GM19397 (cell line): Measurements from ENCODE around the gene ANKRD22.

Source experiments
- ATAC-seq: cut with Tn5 transposase; IDR thresholded peaks from one replicate; pipeline ENCODE4 v1.9.1; 2021; ENCODE audit warnings: mild to moderate bottlenecking, moderate library complexity; ENCODE audit not compliant: unreplicated experiment

The ANKRD22 gene

DNA sequence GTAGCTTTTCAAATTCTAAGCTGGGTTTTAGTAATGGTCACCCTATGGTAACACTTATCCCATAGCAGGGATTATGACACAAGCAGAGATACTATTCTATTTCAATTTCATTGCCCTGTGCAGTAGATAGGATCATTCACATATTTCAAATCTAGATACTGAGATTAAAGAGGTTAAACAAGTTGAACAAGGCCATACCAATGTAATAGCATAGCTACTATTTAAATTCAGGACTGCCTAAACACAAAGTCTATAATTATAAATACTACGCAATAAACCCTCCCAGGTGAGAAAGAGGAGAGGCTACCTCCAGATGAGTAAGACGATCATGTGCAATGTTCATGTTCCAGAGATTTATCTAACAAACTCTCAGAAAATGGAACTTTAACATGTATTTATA is 48.0 kb downstream of the ANKRD22 start:
- no peak for ATAC-seq

DNA sequence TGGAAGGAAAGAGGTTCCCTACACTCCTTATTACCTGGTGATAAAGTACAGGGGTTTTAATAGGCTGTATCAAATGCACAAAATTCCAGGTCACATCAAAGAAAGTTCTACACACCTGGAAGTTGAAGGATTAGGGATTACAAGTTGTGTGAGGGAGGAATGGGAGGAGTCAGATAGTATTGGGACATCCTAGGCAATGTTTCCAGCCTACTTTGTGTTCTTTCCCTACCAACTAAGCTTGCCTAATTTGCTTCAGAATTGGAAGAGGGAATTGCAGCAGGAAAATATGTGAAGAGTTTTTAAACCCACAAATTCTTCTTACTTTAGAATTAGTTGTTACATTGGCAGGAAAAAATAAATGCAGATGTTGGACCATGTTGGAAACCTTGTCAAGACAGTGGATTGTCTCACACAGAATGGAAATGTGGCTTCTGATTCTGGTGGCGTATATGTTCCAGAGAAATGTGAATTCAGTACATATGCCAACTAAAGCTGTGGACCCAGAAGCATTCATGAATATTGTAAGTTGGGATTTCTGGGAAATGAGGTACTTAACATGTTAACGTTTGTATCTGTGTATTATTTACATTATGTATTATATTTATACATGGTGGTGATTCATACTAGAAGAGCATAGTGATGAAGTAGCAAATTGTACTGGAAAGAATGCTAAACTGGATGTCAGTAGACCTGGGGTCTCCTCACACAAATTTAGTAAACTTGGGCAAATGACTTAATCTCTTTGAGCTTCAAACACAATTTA is 48.9 kb downstream of the ANKRD22 start, which contains the start of gene LIPM:
Gene LIPM, plus strand, starts transcription at position 208 of the 763 bp plus-strand sequence. Its CDS starts 167 bp downstream, at position 375.
- no peak for ATAC-seq

DNA sequence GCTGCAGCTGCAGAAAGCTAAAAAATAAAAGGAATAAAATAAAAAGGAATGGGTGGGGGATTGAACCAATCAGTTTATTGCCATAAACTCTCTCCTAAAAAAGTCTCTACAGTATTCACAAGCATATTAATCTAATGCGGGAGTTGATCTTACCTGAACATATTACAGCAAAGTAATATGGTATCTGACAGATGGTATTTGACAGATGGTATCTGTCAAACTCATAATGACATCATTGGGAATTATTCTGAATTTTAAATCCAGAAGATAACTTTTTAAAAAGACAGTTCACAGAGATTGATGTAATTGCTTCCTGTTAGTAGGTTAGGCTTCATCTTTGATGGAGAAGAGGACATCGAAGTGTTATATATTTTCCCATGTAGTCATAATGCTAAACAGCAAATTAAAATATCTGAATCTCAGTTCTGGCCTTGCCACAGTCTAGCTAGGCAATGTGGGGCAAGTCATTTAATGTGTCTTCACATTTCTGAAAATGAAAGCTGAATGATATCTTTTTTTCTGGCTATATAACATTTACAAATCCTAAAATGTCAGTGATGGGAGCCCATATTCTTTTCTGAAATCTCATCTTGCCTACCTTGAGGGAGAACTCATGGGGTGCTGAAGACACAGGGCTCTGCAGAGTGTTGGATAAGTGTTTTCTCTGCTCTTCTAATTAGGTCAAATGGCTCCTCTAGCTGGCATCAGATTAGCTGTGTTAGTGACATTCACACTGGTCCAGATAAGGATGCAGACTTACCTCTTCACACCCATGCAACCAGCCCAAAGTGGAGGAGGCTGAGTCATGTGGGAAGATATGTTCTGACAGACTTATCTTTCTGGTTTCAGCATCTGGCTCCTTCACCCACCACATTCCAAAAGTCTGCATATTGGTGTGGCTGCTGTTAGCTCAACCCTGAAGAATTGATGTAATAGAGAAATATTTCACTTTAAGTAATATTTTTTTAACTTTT is 51.2 kb downstream of the ANKRD22 start:
- ATAC-seq, result no peak

DNA sequence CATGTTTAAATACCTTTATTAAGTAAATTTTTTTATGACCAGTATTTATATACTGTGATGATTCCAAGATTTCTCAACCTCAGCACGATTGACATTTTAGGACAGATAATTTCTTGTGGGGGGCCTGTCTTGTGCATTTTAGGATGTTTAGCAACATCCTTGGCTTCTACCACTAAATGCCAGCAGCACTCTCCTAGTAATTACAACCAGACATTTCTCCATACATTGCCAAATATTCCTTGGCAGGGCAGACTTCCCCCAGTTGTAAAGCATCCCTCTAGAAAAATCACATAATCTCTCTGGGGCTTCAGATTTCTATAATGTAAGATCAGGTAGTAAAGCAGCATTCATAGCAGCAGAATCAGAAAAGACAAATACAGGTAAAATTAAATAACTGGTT is 56.9 kb downstream of the ANKRD22 start:
- ATAC-seq, result no peak

DNA sequence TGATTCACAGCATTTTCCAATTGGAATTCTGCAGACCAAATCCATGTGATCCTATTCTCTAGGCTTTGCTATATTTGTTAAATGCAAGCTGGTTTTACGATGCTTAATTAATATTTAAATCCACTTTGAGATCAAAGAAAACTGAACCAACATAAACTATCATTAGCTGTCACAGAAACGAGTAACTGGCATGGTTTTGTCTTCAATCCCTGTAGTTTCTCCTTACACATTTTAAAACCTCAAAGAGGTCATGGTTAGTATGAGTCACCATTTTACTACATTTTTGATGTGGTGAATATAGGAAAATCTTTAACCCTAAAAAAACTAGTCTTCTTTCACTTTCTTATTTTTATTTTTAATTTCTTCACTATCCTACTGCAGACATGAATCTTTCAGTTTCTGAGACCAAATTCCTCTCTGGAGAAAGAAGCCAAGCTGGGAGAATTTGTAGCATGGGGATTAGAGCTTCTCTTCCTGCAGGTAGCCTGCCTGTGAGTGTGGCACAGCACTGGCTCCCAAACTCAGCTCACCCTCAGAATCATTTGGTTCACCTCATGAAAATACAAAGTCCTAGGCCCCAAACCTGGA is 57.8 kb downstream of the ANKRD22 start:
- no peak for ATAC-seq

DNA sequence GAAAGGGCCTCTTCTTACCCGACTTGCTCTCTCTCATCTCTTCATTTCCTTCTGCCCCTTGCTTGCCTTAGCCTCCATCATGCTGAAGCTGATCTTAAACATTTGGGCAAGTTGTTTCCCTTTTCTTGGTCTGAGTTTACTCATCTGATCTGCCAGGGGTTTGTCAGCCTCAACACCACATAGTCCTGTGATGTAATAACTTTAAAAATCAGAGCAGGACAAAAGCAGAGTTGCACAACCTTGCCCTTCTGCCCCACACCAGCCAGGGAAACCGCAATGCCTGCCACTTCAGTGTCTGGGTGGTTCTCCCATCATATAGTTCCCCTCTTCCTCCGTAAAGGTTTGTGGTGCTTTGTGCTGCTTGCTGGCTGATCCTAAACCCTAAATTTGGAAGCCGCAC is 59.0 kb downstream of the ANKRD22 start:
- no peak for ATAC-seq

DNA sequence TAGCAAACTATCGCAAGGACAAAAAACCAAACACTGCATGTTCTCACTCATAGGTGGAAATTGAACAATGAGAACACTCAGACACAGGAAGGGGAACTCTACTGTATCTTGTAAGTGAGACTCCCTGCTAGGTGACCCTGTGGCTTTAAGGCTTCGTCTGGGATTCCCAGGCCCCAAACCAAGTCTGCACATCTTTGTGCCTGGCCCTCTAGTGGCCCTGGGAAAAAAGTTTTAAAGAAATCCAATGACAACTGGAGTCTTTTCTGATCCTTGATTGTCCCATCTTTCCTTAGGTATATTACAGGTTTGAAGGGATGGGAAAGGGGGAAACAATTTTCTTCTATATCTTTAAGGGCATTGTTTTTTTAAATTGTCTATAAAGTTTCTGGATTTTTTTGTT is 59.7 kb downstream of the ANKRD22 start:
- ATAC-seq, result no peak

DNA sequence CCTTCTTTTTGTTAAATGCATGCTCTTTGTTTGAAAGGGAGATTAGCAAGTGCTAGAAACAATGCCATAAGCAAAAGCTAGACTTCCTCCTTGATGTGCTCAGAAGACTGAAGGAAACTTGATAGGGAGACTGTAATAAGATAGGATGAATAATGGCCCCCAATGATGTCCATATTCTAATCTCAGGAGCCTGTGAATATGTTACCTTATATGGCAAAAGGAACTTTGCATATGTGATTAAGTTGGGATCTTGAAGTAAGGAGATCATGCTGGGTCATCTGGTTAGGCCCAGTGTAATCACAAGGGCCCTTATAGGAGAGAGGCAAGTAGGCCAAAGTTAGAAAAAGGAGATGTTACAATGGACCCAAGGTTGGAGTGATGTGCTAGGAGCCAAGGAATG is 62.7 kb downstream of the ANKRD22 start:
- no peak for ATAC-seq

DNA sequence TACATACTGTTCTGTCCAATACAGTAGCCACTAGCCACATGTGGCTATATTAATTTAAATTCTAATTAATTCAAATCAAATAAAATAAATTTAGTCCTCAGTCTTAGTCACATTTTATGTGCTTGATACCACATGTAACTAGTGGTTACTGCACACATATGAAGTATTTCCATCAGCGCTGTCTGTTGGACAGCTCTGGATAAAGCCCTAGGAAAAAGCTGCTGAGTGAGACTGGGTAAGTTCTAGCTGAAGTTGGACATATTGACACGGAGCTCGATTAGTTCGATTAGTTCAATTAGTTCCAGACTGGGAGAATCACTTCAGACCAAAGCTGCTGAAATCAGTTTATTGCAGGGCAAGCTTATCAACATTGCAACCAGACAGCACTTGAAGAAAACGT is 64.2 kb downstream of the ANKRD22 start:
- ATAC-seq, result no peak

DNA sequence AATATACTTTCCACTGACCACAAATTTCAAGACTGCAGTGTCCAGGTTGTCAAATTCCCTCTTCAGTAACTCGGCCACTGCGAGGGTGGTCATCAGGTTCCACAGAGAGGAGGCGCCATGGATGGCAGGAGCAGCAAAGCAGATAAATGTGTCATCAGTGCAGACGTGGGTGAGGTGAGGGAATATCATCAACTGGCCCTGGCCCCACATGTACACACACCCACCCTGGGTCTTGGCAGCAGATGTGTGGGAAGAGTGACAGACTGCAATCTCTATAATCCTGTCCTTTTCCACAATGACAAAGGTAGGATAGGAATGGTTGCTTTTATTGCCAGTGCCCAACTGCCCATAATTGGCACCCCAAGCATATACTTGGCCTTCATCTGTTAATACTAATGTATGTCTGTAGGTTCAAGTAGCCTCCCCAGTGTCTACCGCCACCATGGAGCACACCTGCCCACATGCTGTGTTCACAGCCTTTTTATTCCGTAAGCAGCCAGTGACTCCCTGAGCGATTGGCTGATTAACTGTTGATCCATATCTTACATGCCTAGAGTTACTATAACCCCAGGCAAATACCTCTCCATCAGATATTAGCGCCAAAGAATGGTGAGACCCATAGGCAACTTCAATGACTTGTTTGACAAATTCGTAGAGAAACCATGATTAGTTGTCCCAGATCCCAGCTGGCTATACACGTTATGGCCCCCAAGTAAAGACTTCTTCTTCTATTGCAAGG is 65.4 kb downstream of the ANKRD22 start:
- no peak for ATAC-seq

DNA sequence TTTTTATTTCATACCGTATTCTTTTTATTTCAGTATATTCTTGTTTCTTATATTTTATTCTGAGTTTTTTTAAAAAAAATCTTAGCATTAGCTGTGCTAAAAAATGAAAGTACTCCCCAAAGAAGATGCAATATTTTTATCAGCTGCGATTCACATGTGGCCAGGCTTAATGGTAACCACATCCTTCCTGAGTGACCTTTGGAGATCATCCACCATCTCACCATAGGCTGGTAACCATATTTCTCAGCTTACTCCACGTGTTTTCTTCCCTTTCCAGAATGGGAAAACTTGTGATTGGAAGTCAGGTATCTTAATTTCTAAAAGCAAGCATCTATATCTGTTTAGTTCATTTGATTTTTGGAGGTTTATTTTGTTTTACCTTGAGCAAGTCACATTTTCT is 67.9 kb downstream of the ANKRD22 start:
- ATAC-seq, result no peak

DNA sequence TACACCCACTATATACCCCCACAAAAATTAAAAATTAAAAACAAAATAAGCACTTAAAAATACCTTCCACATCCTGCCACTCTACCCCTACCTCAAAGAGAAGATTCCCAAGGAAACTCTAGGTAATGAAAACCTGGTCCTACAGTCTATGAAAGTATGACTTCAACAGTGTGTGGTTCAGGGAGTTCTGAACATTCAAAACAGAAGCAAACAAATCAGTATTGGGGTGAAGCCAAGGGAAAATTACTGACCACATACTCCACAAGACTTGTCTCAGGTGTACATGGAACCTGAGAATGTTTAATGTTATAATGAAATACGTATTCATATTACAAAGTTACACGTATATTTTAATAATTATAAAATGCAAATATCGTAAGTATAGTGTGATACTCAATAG is 69.4 kb downstream of the ANKRD22 start:
- no peak for ATAC-seq

DNA sequence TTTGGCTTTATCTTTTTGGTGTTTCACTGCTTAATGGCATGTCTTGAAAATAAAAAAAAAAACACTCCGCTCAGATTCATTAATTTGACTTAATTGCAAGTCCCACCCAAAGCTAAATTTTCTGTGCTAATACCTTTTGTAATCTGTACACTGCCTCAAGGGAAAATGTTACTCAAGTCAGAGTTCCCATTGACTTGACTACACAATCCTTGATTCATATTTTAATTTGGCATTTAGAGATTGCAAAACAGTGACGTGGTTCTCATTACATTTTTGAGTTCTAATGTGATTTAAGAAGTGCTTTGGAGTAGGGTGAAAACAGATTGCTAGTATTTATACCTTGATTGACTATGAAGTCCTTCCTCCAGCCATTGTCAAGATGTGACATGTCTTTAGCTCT is 70.4 kb downstream of the ANKRD22 start:
- ATAC-seq, result no peak
